HG03439 (cell line): ENCODE data around the gene SPEG.

Source experiments
- ATAC-seq: cut with Tn5 transposase; IDR thresholded peaks from one replicate; pipeline ENCODE4 v1.9.1; 2021; ENCODE audit warnings: mild to moderate bottlenecking, moderate library complexity; ENCODE audit not compliant: unreplicated experiment

SPEG gene

DNA sequence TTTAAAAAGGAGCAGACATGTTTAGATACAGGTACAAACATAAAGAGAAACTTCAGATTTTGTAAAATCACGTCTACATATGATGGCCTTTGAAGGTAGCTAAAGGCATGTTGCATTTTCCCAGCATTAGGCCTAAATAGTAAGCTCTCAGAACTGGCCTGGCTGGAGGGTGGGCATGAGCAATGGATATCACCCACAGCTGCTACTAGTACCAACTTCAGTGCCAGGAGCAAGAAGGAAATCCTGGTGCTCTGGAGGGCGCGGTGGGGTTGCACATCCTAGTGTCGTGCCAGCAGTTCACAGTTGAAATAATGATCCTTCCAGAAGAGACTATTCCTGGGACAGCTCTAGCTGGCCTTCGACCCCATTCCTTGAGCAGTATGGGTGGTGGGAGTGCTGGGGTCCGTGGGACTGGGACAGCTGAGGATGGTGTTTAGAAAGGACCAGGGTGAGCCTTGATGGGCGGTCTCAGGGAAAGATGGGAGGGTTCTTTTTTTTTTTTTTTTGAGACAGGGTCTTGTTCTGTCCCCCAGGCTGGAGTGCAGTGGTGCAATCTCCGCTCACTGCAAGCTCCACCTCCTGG, 11.6 kb upstream of the SPEG start:
- no peak for ATAC-seq

GRCh38 chr2:219423652-219424377, 10.8 kb upstream of the SPEG start:
- ATAC-seq, result no peak

- ATAC-seq, result no peak
Measured at GRCh38 chr2:219425238-219426067, 9.2 kb upstream of the SPEG start.

DNA sequence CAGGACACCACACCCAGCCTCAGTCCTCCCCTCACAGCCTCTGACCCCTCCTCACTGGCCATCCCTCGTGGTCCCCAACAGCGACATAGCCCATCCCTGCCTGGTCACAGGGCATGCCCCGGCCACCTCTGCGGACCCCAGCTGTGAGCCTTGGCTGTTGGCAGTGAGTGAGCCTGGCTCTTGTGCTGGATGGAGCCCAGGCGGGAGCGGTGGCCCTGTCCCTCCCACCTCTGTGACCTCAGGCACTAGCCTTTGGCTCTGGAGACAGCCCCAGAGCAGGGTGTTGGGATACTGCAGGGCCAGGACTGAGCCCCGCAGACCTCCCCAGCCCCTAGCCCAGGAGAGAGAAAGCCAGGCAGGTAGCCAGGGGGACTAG, 8.6 kb upstream of the SPEG start:
- no peak for ATAC-seq

DNA sequence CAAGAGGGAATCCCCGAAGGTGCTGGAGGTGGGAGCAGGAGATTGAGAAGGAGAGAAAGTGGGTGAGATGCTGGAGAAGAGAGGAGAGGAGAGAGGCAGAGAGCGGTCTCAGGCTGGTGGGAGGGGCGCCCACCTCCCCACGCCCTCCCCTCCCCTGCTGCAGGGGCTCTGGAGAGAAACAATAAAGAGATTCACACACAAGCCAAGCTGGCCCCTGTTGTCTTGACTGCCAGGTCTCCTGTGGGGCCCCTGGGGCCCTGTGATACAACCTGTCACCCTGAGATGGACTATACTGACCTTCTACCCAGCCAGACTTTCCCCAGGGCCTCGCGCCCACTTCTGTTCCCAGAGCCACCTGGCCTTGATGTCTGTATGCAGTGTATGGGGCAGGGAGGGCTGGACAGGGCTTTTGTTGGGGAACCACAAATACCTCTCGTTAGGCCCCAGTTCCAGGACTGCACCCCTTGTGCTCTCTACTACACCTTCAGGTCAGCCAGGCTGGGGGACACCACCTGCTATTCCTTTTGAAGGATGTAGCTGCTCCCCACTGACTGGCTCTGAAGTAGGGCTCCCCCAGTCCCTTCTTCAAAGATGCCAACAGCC, 8.0 kb upstream of the SPEG start:
- no peak for ATAC-seq

- ATAC-seq, result no peak
Measured at GRCh38 chr2:219428469-219428868, 6.2 kb upstream of the SPEG start.

GRCh38 chr2:219429958-219430606, 4.6 kb upstream of the SPEG start:
- ATAC-seq, result no peak

GRCh38 chr2:219430633-219431615, 3.7 kb upstream of the SPEG start:
- ATAC-seq, result no peak

DNA sequence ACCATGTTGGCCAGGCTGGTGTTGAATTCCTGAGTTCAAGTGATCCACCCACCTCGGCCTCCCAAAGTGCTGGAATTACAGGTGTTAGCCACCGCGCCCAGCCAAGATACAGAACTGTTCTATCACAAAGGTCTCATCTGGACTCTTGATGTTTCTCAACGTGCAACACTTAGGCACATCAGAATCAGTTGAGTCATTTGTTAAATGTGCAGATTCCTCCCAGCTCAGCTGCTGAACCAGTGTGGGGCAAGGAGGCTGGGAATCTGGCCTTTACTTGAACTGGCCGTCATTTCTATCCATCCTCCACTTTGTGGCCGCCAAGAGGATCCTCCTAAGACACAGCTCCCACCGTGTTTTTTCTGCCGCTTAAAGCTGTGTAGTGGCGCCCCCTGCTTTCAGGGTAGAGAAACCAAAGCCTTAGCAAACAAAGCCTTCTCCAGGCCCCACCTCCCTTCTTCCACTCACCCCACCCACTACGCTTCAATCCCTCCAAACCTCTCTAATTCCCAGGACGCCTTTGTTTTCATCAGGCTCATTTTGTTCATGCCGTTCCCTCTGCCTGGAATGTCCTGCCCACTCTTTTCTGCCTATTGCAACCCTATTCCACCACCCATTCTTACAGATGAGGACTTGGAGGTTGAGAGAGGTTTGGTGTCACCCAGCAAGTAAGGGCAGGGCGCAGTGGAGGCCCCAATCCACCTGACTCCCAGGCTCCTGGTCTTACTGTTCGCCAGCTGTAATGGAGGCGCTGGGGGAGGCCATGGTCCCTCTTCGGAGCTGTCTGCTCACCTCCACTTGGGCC, 776 bp upstream of the SPEG start:
- ATAC-seq, result no peak

GRCh38 chr2:219434468-219434717, 250 bp upstream of the SPEG start:
- no peak for ATAC-seq

GRCh38 chr2:219435701-219436100, 1.1 kb downstream of the SPEG start:
- ATAC-seq, result no peak

GRCh38 chr2:219436491-219436890, 1.8 kb downstream of the SPEG start:
- no peak for ATAC-seq

DNA sequence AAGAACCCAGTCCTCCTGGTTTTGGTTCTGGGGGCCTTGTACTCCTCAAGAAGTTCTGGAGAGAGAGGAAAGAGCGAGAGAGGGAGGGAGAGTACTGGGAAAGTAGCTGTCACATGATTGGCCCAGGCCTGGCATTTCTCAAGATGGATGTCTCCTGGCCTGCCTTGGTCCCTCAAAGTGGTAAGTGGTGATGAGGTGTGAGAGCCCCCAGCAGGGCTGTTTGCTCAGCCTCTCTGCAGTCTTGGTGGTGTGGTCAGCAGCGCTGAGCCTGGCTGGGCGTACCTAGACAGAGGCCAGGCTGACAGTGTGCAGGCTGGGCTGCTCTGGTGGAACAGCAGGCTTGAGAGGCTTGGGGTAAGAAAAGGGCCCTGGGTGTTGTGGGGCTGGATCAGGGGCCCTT, 2.5 kb downstream of the SPEG start:
- ATAC-seq, result no peak

DNA sequence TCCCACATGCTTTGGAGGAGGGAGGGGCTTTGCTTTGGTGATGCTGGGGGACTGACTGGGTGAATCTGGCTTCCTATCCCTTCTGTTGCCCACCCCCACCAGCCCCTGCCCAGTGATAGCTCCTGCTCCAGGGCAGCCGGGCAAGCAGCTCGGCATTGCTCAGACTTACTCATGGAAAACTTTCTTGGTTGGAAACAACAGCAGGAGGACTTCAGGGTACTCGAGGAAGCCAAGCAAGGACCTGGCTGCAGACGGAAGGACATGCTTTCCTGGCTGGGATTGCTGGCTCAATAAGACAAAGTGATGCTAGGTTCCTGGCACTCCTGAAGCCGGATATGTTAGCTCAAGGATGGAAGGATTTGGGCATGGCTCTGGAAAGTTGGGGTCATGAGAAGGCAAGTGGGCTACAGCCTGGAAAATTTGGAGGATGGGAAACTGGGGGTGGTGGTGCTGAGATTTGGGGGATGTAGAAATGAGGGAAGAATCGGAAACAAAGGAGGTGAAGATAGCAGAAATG, 3.1 kb downstream of the SPEG start:
- ATAC-seq, result no peak

DNA sequence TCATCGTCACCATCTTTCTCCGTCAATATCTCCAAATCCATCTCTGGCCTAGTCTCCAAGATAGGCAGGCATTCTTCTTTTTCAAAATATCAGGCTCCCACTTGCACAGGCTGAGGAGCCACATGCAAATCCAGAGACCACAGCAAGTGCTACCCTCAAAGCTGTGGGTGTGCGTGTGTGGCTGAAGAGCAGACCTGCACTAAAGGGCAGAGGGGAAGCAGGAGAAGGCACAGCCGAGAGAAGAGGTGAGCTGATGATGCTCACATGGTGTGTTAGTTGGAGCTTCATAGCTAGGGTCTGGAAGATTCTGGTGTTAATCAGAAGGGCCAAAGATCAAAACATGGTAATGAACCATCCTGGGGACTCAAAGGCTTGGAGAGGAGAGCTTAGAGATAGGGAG, 3.8 kb downstream of the SPEG start:
- no peak for ATAC-seq

DNA sequence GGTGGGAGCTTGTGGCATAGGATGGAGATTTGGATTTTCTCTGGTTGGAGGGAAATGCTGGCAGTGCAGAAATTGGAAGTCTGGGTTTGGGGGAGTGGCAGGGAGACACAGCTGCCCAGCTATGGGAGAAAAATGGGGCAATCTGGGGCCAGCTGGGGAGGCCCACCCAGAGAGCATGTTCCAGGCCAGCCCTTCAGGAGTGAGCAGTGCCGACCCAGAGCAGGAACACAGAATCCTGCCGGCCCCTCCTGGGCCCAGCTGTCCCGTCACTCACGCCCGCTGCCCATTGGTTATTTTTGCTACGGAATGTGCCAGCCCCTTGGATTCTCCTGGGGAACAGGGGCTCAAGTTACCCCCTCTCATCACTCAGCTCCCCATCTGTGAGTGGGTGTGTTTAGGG, 4.9 kb downstream of the SPEG start:
- no peak for ATAC-seq

GRCh38 chr2:219440388-219441256, 6.0 kb downstream of the SPEG start:
- ATAC-seq, result no peak
